H1 (cell line): ENCODE data around the gene IRF4. TPM values are rescaled to one million over a fixed set of nuclear protein-coding genes. Genes with fewer than 3 reads are reported as not detected.

Source experiments
- CTCF ChIA-PET: fragments of 300-600 bp; sonication (Branson Sonifier 250); formaldehyde crosslinking; loops from one replicate; lab custom pipeline; 2021; ENCODE audit not compliant: partially characterized antibody; lab: Charles Lee
- POLR2A ChIA-PET: fragments of 300-600 bp; sonication (Branson Sonifier 250); formaldehyde crosslinking; loops from one replicate; lab custom pipeline; 2021; ENCODE audit warnings: inconsistent platforms; ENCODE audit not compliant: partially characterized antibody; lab: Charles Lee
- DNase-seq, 2 experiments: peaks; one replicate each; pipeline versions ENCODE4 v3.0.0 to v3.0.0-alpha.2; 2010 to 2022; ENCODE audit warnings: low spot score in 2 of 2, low read depth in 1 of 2, mixed read lengths in 1 of 2
- FAIRE-seq: peaks from 2 replicates; lab custom pipeline; 2011; peaks lifted over from hg19 to GRCh38; lab: Jason Lieb, UNC
- H2AFZ ChIP-seq: 2 replicates; pipeline ENCODE4 v1.8.1; 2012; ENCODE audit warnings: low read length, inconsistent platforms
- H2AK5ac ChIP-seq: 2 replicates; pipeline ENCODE4 v1.6.1; 2013; ENCODE audit warnings: low read depth, low read length
- H2BK120ac ChIP-seq: replicated peaks from 2 replicates; pipeline ENCODE3; 2013; ENCODE audit warnings: low read depth, low read length, inconsistent platforms
- H2BK12ac ChIP-seq: 2 replicates; pipeline ENCODE4 v1.6.1; 2013; ENCODE audit warnings: low read depth, low read length
- H2BK15ac ChIP-seq: 2 replicates; pipeline ENCODE4 v1.6.1; 2013; ENCODE audit warnings: low read length
- H2BK20ac ChIP-seq: 2 replicates; pipeline ENCODE4 v1.6.1; 2013; ENCODE audit warnings: low read length
- H2BK5ac ChIP-seq: 2 replicates; pipeline ENCODE4 v1.6.1; 2013; ENCODE audit warnings: low read depth, low read length
- H3K14ac ChIP-seq: 2 replicates; pipeline ENCODE4 v1.6.1; 2013; ENCODE audit warnings: inconsistent platforms; ENCODE audit not compliant: insufficient read length
- H3K18ac ChIP-seq: 2 replicates; pipeline ENCODE4 v1.6.1; 2013; ENCODE audit warnings: low read length; ENCODE audit errors: extremely low read depth
- H3K23ac ChIP-seq: 2 replicates; pipeline ENCODE4 v1.6.1; 2013; ENCODE audit warnings: inconsistent platforms; ENCODE audit not compliant: insufficient read length
- H3K23me2 ChIP-seq: 2 replicates; pipeline ENCODE4 v1.6.1; 2013; ENCODE audit warnings: low read depth, low read length
- H3K27ac ChIP-seq: 2 replicates; pipeline ENCODE4 v1.6.1; 2011; ENCODE audit warnings: low read depth, low read length, inconsistent platforms
- H3K27me3 ChIP-seq, 4 experiments: replicated peaks in 1 of 4; 1 replicate in 1 of 4; 2 replicates in 3 of 4; pipeline versions ENCODE4 v1.6.1 to v1.8.1; 2011 to 2013; ENCODE audit warnings: low read length in 3 of 4, mild to moderate bottlenecking in 3 of 4, inconsistent platforms in 2 of 4, mixed read lengths in 2 of 4, moderate library complexity in 1 of 4; ENCODE audit not compliant: control insufficient read depth in 3 of 4, insufficient read depth in 3 of 4; ENCODE audit errors: extremely low read depth in 1 of 4
- H3K36me3 ChIP-seq, 4 experiments: 2 replicates each; pipeline versions ENCODE4 v1.6.1 to v1.8.1; 2011 to 2013; ENCODE audit warnings: mild to moderate bottlenecking in 4 of 4, low read length in 3 of 4, moderate library complexity in 2 of 4, control low read depth in 1 of 4, inconsistent platforms in 1 of 4; ENCODE audit not compliant: insufficient read depth in 4 of 4, control insufficient read depth in 2 of 4
- H3K4ac ChIP-seq: replicated peaks from 2 replicates; pipeline ENCODE3; 2013; ENCODE audit warnings: low read length, low read depth, mixed read lengths, inconsistent platforms; ENCODE audit not compliant: insufficient read length
- H3K4me1 ChIP-seq, 4 experiments: replicated peaks in 1 of 4; 1 replicate in 1 of 4; 2 replicates in 3 of 4; pipeline versions ENCODE4 v1.6.1 to v1.8.1; 2011 to 2013; ENCODE audit warnings: low read length in 3 of 4, inconsistent platforms in 2 of 4, mixed read lengths in 1 of 4; ENCODE audit not compliant: insufficient read depth in 4 of 4, control insufficient read depth in 3 of 4
- H3K4me2 ChIP-seq, 2 experiments: 2 replicates each; pipeline versions ENCODE4 v1.6.1 to v1.8.1; 2011 to 2013; ENCODE audit warnings: low read depth in 2 of 2, low read length in 2 of 2, control low read depth in 1 of 2, inconsistent platforms in 1 of 2, mild to moderate bottlenecking in 1 of 2; ENCODE audit not compliant: insufficient read depth in 1 of 2
- H3K4me3 ChIP-seq, 4 experiments: fragments of 200-600, 300-600 bp in 1 of 4; sonication (generic), shearing (Covaris generic), sonication (Bioruptor Twin) in 1 of 4; 2 replicates each; pipeline versions ENCODE4 v1.5.1 to v1.8.1; 2011 to 2016; ENCODE audit warnings: low read length in 4 of 4, low read depth in 3 of 4, control low read depth in 2 of 4, inconsistent platforms in 2 of 4, mild to moderate bottlenecking in 2 of 4, mixed read lengths in 1 of 4, moderate library complexity in 1 of 4; ENCODE audit not compliant: insufficient read depth in 2 of 4; ENCODE audit errors: extremely low read depth in 1 of 4
- H3K56ac ChIP-seq: replicated peaks from 2 replicates; pipeline ENCODE3; 2013; ENCODE audit warnings: low read depth, mild to moderate bottlenecking, mixed read lengths, low read length, inconsistent platforms; ENCODE audit not compliant: insufficient read length
- H3K79me1 ChIP-seq: 2 replicates; pipeline ENCODE4 v1.6.1; 2013; ENCODE audit warnings: low read depth, low read length, control low read depth
- H3K79me2 ChIP-seq, 2 experiments: 2 replicates each; pipeline versions ENCODE4 v1.6.1 to v1.8.1; 2012 to 2013; ENCODE audit warnings: low read length in 2 of 2, mild to moderate bottlenecking in 2 of 2, inconsistent platforms in 1 of 2; ENCODE audit not compliant: insufficient read depth in 2 of 2, control insufficient read depth in 1 of 2
- H3K9ac ChIP-seq, 4 experiments: replicated peaks in 1 of 4; 1 replicate in 1 of 4; 2 replicates in 3 of 4; pipeline versions ENCODE4 v1.6.1 to v1.8.1; 2011 to 2013; ENCODE audit warnings: low read depth in 3 of 4, low read length in 3 of 4, control low read depth in 2 of 4, mild to moderate bottlenecking in 2 of 4, moderate library complexity in 2 of 4, inconsistent platforms in 1 of 4; ENCODE audit errors: extremely low read depth in 1 of 4
- H3K9me3 ChIP-seq, 2 experiments: 2 replicates each; pipeline versions ENCODE4 v1.6.1 to v1.8.1; 2012 to 2013; ENCODE audit warnings: mild to moderate bottlenecking in 2 of 2, moderate library complexity in 2 of 2, control low read depth in 1 of 2, inconsistent platforms in 1 of 2, low read depth in 1 of 2, low read length in 1 of 2, mixed read lengths in 1 of 2; ENCODE audit not compliant: insufficient read depth in 2 of 2
- H4K20me1 ChIP-seq, 2 experiments: replicated peaks in 1 of 2; 2 replicates each; pipeline versions ENCODE3 to v1.8.1; 2011 to 2013; ENCODE audit warnings: inconsistent platforms in 2 of 2, low read length in 2 of 2, mild to moderate bottlenecking in 1 of 2; ENCODE audit not compliant: insufficient read depth in 2 of 2, control insufficient read depth in 1 of 2
- H4K5ac ChIP-seq: 2 replicates; pipeline ENCODE4 v1.6.1; 2013; ENCODE audit warnings: low read length, low read depth, mixed read lengths, inconsistent platforms; ENCODE audit not compliant: insufficient read length
- H4K8ac ChIP-seq: 2 replicates; pipeline ENCODE4 v1.8.0; 2013; ENCODE audit warnings: mild to moderate bottlenecking, moderate library complexity, low read length, inconsistent platforms; ENCODE audit not compliant: insufficient read depth; ENCODE audit errors: extremely low read depth
- H4K91ac ChIP-seq: replicated peaks from 2 replicates; pipeline ENCODE3; 2013; ENCODE audit warnings: low read length, mixed read lengths, inconsistent platforms; ENCODE audit not compliant: insufficient read length
- ASH2L ChIP-seq: fragments of 200-600, 300-600 bp; sonication (generic); IDR thresholded peaks from one replicate; pipeline ENCODE4 v1.7.1; 2017; ENCODE audit warnings: low read length
- BACH1 ChIP-seq: IDR thresholded peaks from 2 replicates; pipeline ENCODE4 v1.6.1; 2012; ENCODE audit warnings: low read length, improper control_type of control experiment
- CBX5 ChIP-seq: fragments of 300-800, 300-1000 bp; sonication (generic); IDR thresholded peaks from 2 replicates; pipeline ENCODE4 v1.7.1; 2016; ENCODE audit warnings: antibody characterized with exemption, low read length, low read depth
- CREB1 ChIP-seq: IDR thresholded peaks from 2 replicates; pipeline ENCODE4 v1.6.1; 2012; ENCODE audit warnings: inconsistent platforms
- E2F6 ChIP-seq: IDR thresholded peaks from 2 replicates; pipeline ENCODE4 v1.6.1; 2012; ENCODE audit warnings: inconsistent platforms
- FOSL1 ChIP-seq: IDR thresholded peaks from 2 replicates; pipeline ENCODE4 v1.6.1; 2011; ENCODE audit warnings: mild to moderate bottlenecking, low read depth, low read length, moderate library complexity; ENCODE audit not compliant: insufficient read depth
- HDAC2 ChIP-seq, 2 experiments: fragments of 300-600 bp in 1 of 2; sonication (generic) in 1 of 2; IDR thresholded peaks; 2 replicates each; pipeline ENCODE4 v1.6.1; 2011 to 2012; ENCODE audit warnings: low read depth in 2 of 2, low read length in 2 of 2, mild to moderate bottlenecking in 2 of 2, moderate library complexity in 2 of 2, borderline replicate concordance in 1 of 2, inconsistent platforms in 1 of 2
- NRF1 ChIP-seq: IDR thresholded peaks from 2 replicates; pipeline ENCODE4 v1.6.1; 2011; ENCODE audit warnings: mild to moderate bottlenecking, low read depth, low read length, improper control_type of control experiment
- POLR2AphosphoS5 ChIP-seq: IDR thresholded peaks from 2 replicates; pipeline ENCODE4 v1.6.1; 2011; ENCODE audit warnings: low read depth, low read length
- RXRA ChIP-seq: IDR thresholded peaks from 2 replicates; pipeline ENCODE4 v1.6.1; 2011; ENCODE audit warnings: low read depth, mild to moderate bottlenecking, low read length, moderate library complexity; ENCODE audit not compliant: insufficient read depth
- TAF1 ChIP-seq: IDR thresholded peaks from 2 replicates; pipeline ENCODE4 v1.6.1; 2011; ENCODE audit warnings: mild to moderate bottlenecking, low read depth, low read length
- TEAD4 ChIP-seq: IDR thresholded peaks from 2 replicates; pipeline ENCODE4 v1.6.1; 2012; ENCODE audit warnings: low read depth, low read length, inconsistent platforms, mixed read lengths
- WGBS, 2 experiments: shearing (Covaris generic) in 1 of 2; methylation state at CpG; one replicate each; pipeline versions ENCODE4 v1.1.6 to v1.1.7; 2013 to 2015; ENCODE audit warnings: low lambda C conversion rate in 2 of 2, mixed read lengths in 2 of 2, inconsistent platforms in 1 of 2, low coverage in 1 of 2, missing lambda C conversion rate in 1 of 2; ENCODE audit not compliant: insufficient replicate concordance in 2 of 2, insufficient coverage in 1 of 2, insufficient read length in 1 of 2; ENCODE audit errors: extremely low coverage in 1 of 2, missing lambda C conversion rate in 1 of 2; 5-methylcytosine and 5-hydroxymethylcytosine counted together
- polyA plus RNA-seq, 7 experiments: library from polyadenylated mRNA; depleted of rRNA in 3 of 7; stranded (reverse) in 5 of 7; unstranded in 2 of 7; fragments of >200 nt in 5 of 7; fragments of 200-250 nt in 2 of 7; gene quantifications; 1 replicate in 5 of 7; 2 replicates in 1 of 7; 4 replicates in 1 of 7; pipeline versions ENCODE4 v1.2.1 to v1.2.3, GENCODE V29; 2011 to 2013; ENCODE audit warnings: missing spikeins in 2 of 7, mixed read lengths in 2 of 7
- total RNA-seq: library from RNA; stranded (reverse); fragmentation: NEBNext Ultra II Directional; extraction: Animal tissue kit (Norgen Biotek cat#: 25700); gene quantifications from 2 replicates; pipeline ENCODE4 v1.2.1, GENCODE V29; 2021

Gene IRF4
- total and polyA plus RNA-seq, 2 of the 8 experiments (the other 6 are each of a cell fraction or from before 2014, with no cell fraction given) = 0.77 to 2.1 TPM

- Histone ChIP-seq H3K9me3 (peaks cover 33 to 43% of the 10 kb centered on the region in 2 experiments; a peak in 3 of 4 replicates), H3K56ac (no peak overlapping the region), H2BK20ac (no peak overlapping the region), H2BK5ac (no peak overlapping the region), H2BK15ac (no peak overlapping the region), H3K23ac (no peak overlapping the region), H3K4me3 (no peak overlapping the region), H4K5ac (no peak overlapping the region), H3K4me1 (no peaks in the 10 kb centered on the region), H3K4me2 (no peak overlapping the region), H3K18ac (no peak overlapping the region), H2BK120ac (no peak overlapping the region), H3K27ac (no peak overlapping the region), H4K8ac (no peak overlapping the region), H4K20me1 (no peaks in the 10 kb centered on the region), H2AFZ (no peak overlapping the region), H3K23me2 (no peaks in the 10 kb centered on the region), H3K27me3 (no peaks in the 10 kb centered on the region; a peak in 1 of 7 replicates), H2BK12ac (no peak overlapping the region), H3K36me3 (no peaks in the 10 kb centered on the region), H2AK5ac (no peak overlapping the region), H4K91ac (no peak overlapping the region), H3K14ac (no peak overlapping the region), H3K79me1 (no peaks in the 10 kb centered on the region), H3K9ac (no peak overlapping the region), H3K79me2 (no peaks in the 10 kb centered on the region), H3K4ac (no peak overlapping the region)
- FAIRE-seq = no peak
- CTCF ChIA-PET = interaction anchor here (1.7 to 3.7 kb wide), 2 partner anchors 11 to 29 kb away, joined by 7 to 9 read pairs; partner anchors contain the start of gene IRF4
- POLR2A ChIA-PET = no interaction called here
- DNase-seq = no peak
- WGBS, 2 experiments = 92% methylated on average over 26 of the region's 26 CpGs; no CpG with 5 or more reads in 1 of the 2 experiments
- TF ChIP-seq FOSL1 = no peak
- TF ChIP-seq RXRA = no peak
- no peak for TF ChIP-seq BACH1
- no peak for TF ChIP-seq HDAC2 (IDR thresholded peaks at IDR 0.05; ENCODE audit: borderline replicate concordance in 1 of 2, low read depth in 2 of 2, low read length in 2 of 2)
- no peak for TF ChIP-seq NRF1
- TF ChIP-seq CBX5 = no peak
- TF ChIP-seq POLR2AphosphoS5 = no peak
- no peak for TF ChIP-seq ASH2L
- no peak for TF ChIP-seq E2F6
- TF ChIP-seq TEAD4 = no peak
- no peak for TF ChIP-seq CREB1
- no peak for TF ChIP-seq TAF1
Measured at GRCh38 chr6:380234-381218, 11.0 kb upstream of the IRF4 start.
